NB4 (cell line): ENCODE measurements around the gene SLC26A6.

Experiments
- CTCF ChIP-seq: IDR thresholded peaks from one replicate; pipeline ENCODE4 v1.5.1; 2012; ENCODE audit warnings: low read depth, low read length
- MYC ChIP-seq: IDR thresholded peaks from 2 replicates; pipeline ENCODE4 v1.6.1; 2011; ENCODE audit warnings: low read depth, low read length
- POLR2A ChIP-seq: IDR thresholded peaks from 2 replicates; pipeline ENCODE4 v1.6.1; 2011; ENCODE audit warnings: mild to moderate bottlenecking; ENCODE audit not compliant: insufficient read length; ENCODE audit errors: extremely low read depth
- TF ChIP-seq, protein P1 (sequence below): IDR thresholded peaks from 2 replicates; pipeline ENCODE4 v1.6.1; 2011; ENCODE audit warnings: low read depth, low read length

- TF ChIP-seq CTCF = no peak
- TF ChIP-seq, protein P1, sequence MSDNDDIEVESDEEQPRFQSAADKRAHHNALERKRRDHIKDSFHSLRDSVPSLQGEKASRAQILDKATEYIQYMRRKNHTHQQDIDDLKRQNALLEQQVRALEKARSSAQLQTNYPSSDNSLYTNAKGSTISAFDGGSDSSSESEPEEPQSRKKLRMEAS = no peak
- TF ChIP-seq POLR2A = no peak
- no peak for TF ChIP-seq MYC
Measured at GRCh38 chr3:48592519-48593087, 42.7 kb downstream of the SLC26A6 start.
